Measurements from ENCODE around the gene CDYL2.

The CDYL2 gene

DNA sequence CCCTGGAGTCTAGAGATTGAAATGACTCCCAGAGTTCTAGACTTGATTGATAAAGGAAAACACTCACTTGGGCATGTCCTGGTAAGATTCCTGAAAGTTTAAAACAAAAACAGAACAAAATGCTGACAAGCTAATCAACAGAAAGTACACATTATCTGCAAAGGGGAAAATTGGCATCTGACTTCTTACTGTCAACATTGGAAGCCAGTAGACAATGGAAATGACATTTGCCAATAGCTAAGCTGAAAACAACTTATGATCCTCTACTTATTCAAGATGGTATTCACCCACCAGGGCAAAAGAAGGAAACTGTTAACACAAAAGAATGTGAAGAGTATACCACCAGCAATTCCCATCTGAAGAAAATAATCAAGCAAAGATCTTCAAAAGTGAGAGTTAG is 36.8 kb upstream of the CDYL2 start:
- Histone ChIP-seq H2AFZ (ENCODE audit: low read depth) (no peak overlapping the region), H3K79me2 (ENCODE audit: insufficient read depth, low read depth) (no peaks in the 10 kb centered on the region), H3K27ac (no peak overlapping the region), H3K4me1 (ENCODE audit: low read depth, poor library complexity, severe bottlenecking) (no peaks in the 10 kb centered on the region), H4K20me1 (ENCODE audit: insufficient read depth) (no peaks in the 10 kb centered on the region), H3K36me3 (ENCODE audit: insufficient read depth) (no peaks in the 10 kb centered on the region), H3K4me3 (IDR thresholded peaks at IDR 0.05; ENCODE audit: insufficient read depth, low read depth, low read length) (no peak overlapping the region), H3K4me2 (no peak overlapping the region), H3K27me3 (ENCODE audit: insufficient read depth, low read depth) (no peaks in the 10 kb centered on the region), H3K9ac (no peak overlapping the region)
- TF ChIP-seq, protein P1, sequence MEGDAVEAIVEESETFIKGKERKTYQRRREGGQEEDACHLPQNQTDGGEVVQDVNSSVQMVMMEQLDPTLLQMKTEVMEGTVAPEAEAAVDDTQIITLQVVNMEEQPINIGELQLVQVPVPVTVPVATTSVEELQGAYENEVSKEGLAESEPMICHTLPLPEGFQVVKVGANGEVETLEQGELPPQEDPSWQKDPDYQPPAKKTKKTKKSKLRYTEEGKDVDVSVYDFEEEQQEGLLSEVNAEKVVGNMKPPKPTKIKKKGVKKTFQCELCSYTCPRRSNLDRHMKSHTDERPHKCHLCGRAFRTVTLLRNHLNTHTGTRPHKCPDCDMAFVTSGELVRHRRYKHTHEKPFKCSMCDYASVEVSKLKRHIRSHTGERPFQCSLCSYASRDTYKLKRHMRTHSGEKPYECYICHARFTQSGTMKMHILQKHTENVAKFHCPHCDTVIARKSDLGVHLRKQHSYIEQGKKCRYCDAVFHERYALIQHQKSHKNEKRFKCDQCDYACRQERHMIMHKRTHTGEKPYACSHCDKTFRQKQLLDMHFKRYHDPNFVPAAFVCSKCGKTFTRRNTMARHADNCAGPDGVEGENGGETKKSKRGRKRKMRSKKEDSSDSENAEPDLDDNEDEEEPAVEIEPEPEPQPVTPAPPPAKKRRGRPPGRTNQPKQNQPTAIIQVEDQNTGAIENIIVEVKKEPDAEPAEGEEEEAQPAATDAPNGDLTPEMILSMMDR (conservative IDR thresholded peaks at IDR 0.05; ENCODE audit: low read depth, low read length), result no peak

DNA sequence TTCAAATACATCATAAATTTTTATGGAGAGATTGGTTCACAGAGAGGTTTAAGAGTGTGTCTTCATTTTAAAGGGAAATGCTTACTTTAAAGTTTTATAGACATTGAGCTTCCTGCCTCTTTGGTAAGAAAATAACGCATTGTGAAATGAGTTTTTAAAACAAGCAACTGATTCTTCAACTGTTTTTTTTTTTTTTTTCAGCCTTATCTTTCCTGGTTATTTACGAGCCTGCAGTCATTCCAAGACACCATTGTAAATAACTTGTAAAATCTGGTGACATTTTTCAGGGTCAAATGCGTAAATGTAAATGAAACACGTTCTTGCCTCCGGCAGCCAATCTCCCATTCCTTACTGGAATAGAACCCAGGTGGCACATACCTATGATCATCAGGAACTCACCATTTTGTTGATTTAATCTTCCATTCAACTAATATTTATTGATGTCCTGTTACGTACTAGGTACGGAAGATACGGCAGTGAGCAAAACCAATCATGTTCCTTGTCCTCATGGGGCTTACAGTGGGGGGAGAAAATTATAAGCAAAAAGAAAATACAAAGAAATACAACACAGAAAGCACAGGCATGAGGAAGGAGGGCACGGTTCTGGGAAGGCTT is 33.2 kb upstream of the CDYL2 start:
- no peak overlapping the region for H2AFZ ChIP-seq (ENCODE audit: low read depth)
- H3K4me3 ChIP-seq (IDR thresholded peaks at IDR 0.05; ENCODE audit: insufficient read depth, low read depth, low read length), result no peak overlapping the region
- TF ChIP-seq, protein P1 (conservative IDR thresholded peaks at IDR 0.05; ENCODE audit: low read depth, low read length), result no peak
- no peaks in the 10 kb centered on the region for H3K36me3 ChIP-seq (ENCODE audit: insufficient read depth)
- H3K27ac ChIP-seq, result no peak overlapping the region
- H4K20me1 ChIP-seq (ENCODE audit: insufficient read depth), result no peaks in the 10 kb centered on the region
- H3K4me1 ChIP-seq (ENCODE audit: low read depth, poor library complexity, severe bottlenecking), result no peaks in the 10 kb centered on the region
- no peaks in the 10 kb centered on the region for H3K27me3 ChIP-seq (ENCODE audit: insufficient read depth, low read depth)
- H3K4me2 ChIP-seq, result no peak overlapping the region
- H3K9ac ChIP-seq, result no peak overlapping the region
- no peaks in the 10 kb centered on the region for H3K79me2 ChIP-seq (ENCODE audit: insufficient read depth, low read depth)

DNA sequence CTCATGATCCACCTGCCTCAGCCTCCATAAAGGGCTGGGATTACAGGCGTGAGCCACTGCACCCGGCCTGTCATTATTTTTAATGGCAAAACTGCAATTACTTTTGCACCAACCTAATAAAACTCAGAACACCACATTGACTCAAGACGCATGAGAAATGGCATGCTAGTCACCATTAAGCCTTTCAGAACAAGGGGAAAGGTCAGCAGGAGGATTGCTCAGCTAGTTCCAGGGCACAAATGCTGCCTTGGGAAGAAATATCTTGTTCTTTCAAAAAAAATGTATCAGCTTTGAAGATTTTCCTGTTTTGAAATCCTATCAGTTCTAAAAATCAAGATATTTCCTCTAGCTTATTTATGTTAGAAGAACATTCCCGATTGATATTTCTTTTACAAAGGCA is 32.4 kb upstream of the CDYL2 start:
- H3K9ac ChIP-seq, result no peak overlapping the region
- TF ChIP-seq, protein P1 (conservative IDR thresholded peaks at IDR 0.05; ENCODE audit: low read depth, low read length), result no peak

DNA sequence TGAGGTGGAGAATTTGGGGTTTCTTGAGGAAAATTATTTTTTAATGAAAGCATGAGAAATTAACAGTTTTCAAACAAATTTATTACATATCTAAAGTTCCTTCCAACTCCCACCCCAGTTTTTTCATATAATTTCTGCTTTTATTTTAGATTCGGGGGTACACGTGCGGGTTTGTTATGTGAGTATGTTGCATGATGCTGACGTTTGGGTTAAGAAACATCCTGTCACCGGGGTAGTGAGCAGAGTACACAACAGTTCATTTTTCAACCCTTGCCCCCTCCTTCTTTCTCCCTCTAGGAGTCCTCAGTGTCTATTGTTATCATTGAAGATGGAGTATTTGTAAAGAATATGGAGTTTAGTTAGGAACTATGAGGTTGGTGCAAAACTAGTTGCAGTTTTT is 31.8 kb upstream of the CDYL2 start:
- Histone ChIP-seq H3K9ac (no peak overlapping the region), H3K27me3 (ENCODE audit: insufficient read depth, low read depth) (no peaks in the 10 kb centered on the region), H3K4me3 (IDR thresholded peaks at IDR 0.05; ENCODE audit: insufficient read depth, low read depth, low read length) (no peak overlapping the region), H3K36me3 (ENCODE audit: insufficient read depth) (no peaks in the 10 kb centered on the region), H3K4me2 (no peak overlapping the region), H3K27ac (no peak overlapping the region), H3K4me1 (ENCODE audit: low read depth, poor library complexity, severe bottlenecking) (no peaks in the 10 kb centered on the region), H4K20me1 (ENCODE audit: insufficient read depth) (no peaks in the 10 kb centered on the region), H2AFZ (ENCODE audit: low read depth) (no peak overlapping the region), H3K79me2 (ENCODE audit: insufficient read depth, low read depth) (no peaks in the 10 kb centered on the region)
- TF ChIP-seq, protein P1 (conservative IDR thresholded peaks at IDR 0.05; ENCODE audit: low read depth, low read length), result no peak

More for the DNA sequence above, 32.4 kb upstream of the CDYL2 start:
- Histone ChIP-seq H3K4me1 (ENCODE audit: low read depth, poor library complexity, severe bottlenecking) (no peaks in the 10 kb centered on the region), H2AFZ (ENCODE audit: low read depth) (no peak overlapping the region), H3K36me3 (ENCODE audit: insufficient read depth) (no peaks in the 10 kb centered on the region), H3K27ac (no peak overlapping the region), H3K79me2 (ENCODE audit: insufficient read depth, low read depth) (no peaks in the 10 kb centered on the region), H3K4me3 (IDR thresholded peaks at IDR 0.05; ENCODE audit: insufficient read depth, low read depth, low read length) (no peak overlapping the region), H3K4me2 (no peak overlapping the region), H4K20me1 (ENCODE audit: insufficient read depth) (no peaks in the 10 kb centered on the region), H3K27me3 (ENCODE audit: insufficient read depth, low read depth) (no peaks in the 10 kb centered on the region)
